Measurements from ENCODE around the gene ADRA2C.
"Not testable (repeated sequence)": the region's sequence is repeated elsewhere in the genome, so short reads cannot be mapped to it uniquely, and the experiment has no call there.

ADRA2C gene

GRCh38 chr4:3801521-3801920 lies 35.3 kb downstream of the ADRA2C start:
- DNase-seq = no peak

- no peak for DNase-seq
Measured at GRCh38 chr4:3801931-3802550, 35.9 kb downstream of the ADRA2C start.

GRCh38 chr4:3802571-3803474 lies 36.6 kb downstream of the ADRA2C start:
- no peak for DNase-seq

- no peak for DNase-seq
Measured at GRCh38 chr4:3803475-3803847, 37.3 kb downstream of the ADRA2C start.

GRCh38 chr4:3803946-3804345 lies 37.8 kb downstream of the ADRA2C start:
- no peak for DNase-seq

- no peak for DNase-seq
Measured at GRCh38 chr4:3805026-3805425, 38.8 kb downstream of the ADRA2C start.

GRCh38 chr4:3805731-3806130 lies 39.5 kb downstream of the ADRA2C start:
- no peak for DNase-seq

GRCh38 chr4:3807311-3807710 lies 41.1 kb downstream of the ADRA2C start:
- DNase-seq = no peak

- no peak for DNase-seq
Measured at GRCh38 chr4:3807822-3808496, 41.8 kb downstream of the ADRA2C start.

- DNase-seq = no peak
Measured at GRCh38 chr4:3808597-3808996, 42.4 kb downstream of the ADRA2C start.

- DNase-seq = no peak
Measured at GRCh38 chr4:3809028-3809427, 42.8 kb downstream of the ADRA2C start.

GRCh38 chr4:3809451-3810110 lies 43.4 kb downstream of the ADRA2C start:
- no peak for DNase-seq

GRCh38 chr4:3810111-3810680 lies 44.0 kb downstream of the ADRA2C start:
- DNase-seq = no peak

GRCh38 chr4:3810796-3811485 lies 44.8 kb downstream of the ADRA2C start:
- DNase-seq = no peak

GRCh38 chr4:3811621-3812020 lies 45.4 kb downstream of the ADRA2C start:
- DNase-seq = no peak

GRCh38 chr4:3812211-3812934 lies 46.2 kb downstream of the ADRA2C start:
- DNase-seq = no peak

- no peak for DNase-seq
Measured at GRCh38 chr4:3813151-3814052, 47.2 kb downstream of the ADRA2C start.

GRCh38 chr4:3814053-3814570 lies 47.9 kb downstream of the ADRA2C start:
- no peak for DNase-seq

GRCh38 chr4:3814838-3815237 lies 48.7 kb downstream of the ADRA2C start:
- DNase-seq = not testable (repeated sequence)

- DNase-seq = no peak
Measured at GRCh38 chr4:3816256-3816825, 50.2 kb downstream of the ADRA2C start.

Data from activated CD4-positive, alpha-beta T cell treated with anti-CD3 and anti-CD28 coated beads, Interleukin-2, amount 50 U/mL, for 16 hours (primary cell).